Astrocyte (in vitro differentiated cells and primary cell): Measurements from ENCODE around the gene FHL1. TPM values are rescaled to one million over a fixed set of nuclear protein-coding genes. Genes with fewer than 3 reads are reported as not detected.

Experiments
- DNase-seq: peaks from one replicate; pipeline ENCODE4 v3.0.0-alpha.2; 2010; ENCODE audit warnings: low read depth
- FAIRE-seq: peaks from 2 replicates; lab custom pipeline; 2011; peaks lifted over from hg19 to GRCh38; lab: Jason Lieb, UNC
- H2AFZ ChIP-seq: 2 replicates; pipeline ENCODE4 v1.6.0; 2012; ENCODE audit warnings: low read depth, low read length, inconsistent platforms
- H3K27ac ChIP-seq: 2 replicates; pipeline ENCODE4 v1.5.1; 2011; ENCODE audit warnings: low read depth, low read length, inconsistent platforms
- H3K27me3 ChIP-seq: 2 replicates; pipeline ENCODE4 v1.6.0; 2011; ENCODE audit warnings: low read length, inconsistent platforms; ENCODE audit not compliant: insufficient read depth
- H3K36me3 ChIP-seq: 2 replicates; pipeline ENCODE4 v1.5.1; 2011; ENCODE audit warnings: low read length, inconsistent platforms; ENCODE audit not compliant: insufficient read depth
- H3K4me1 ChIP-seq: 2 replicates; pipeline ENCODE4 v1.5.1; 2011; ENCODE audit warnings: low read length, inconsistent platforms; ENCODE audit not compliant: insufficient read depth
- H3K4me2 ChIP-seq: 2 replicates; pipeline ENCODE4 v1.6.0; 2012; ENCODE audit warnings: low read length, inconsistent platforms
- H3K4me3 ChIP-seq: 2 replicates; pipeline ENCODE4 v1.5.1; 2011; ENCODE audit warnings: low read depth, mild to moderate bottlenecking, low read length, inconsistent platforms; ENCODE audit not compliant: insufficient read depth
- H3K79me2 ChIP-seq: 2 replicates; pipeline ENCODE4 v1.6.0; 2012; ENCODE audit warnings: mild to moderate bottlenecking, low read length, inconsistent platforms; ENCODE audit not compliant: insufficient read depth
- H3K9ac ChIP-seq: 2 replicates; pipeline ENCODE4 v1.6.0; 2012; ENCODE audit warnings: mild to moderate bottlenecking, low read length, inconsistent platforms
- H3K9me3 ChIP-seq: 2 replicates; pipeline ENCODE4 v1.5.1; 2012; ENCODE audit warnings: low read depth, mild to moderate bottlenecking, low read length, inconsistent platforms; ENCODE audit not compliant: insufficient read depth
- H4K20me1 ChIP-seq: 2 replicates; pipeline ENCODE4 v1.6.0; 2012; ENCODE audit warnings: low read length, inconsistent platforms; ENCODE audit not compliant: insufficient read depth
- H3K27ac Mint-ChIP-seq: one replicate; pipeline ENCODE4 v1.8.0; 2021; ENCODE audit warnings: mild to moderate bottlenecking, mixed read lengths; ENCODE audit not compliant: unreplicated experiment
- H3K27me3 Mint-ChIP-seq: one replicate; pipeline ENCODE4 v1.8.0; 2021; ENCODE audit warnings: low read depth, mixed read lengths; ENCODE audit not compliant: unreplicated experiment
- H3K36me3 Mint-ChIP-seq: one replicate; pipeline ENCODE4 v1.8.0; 2021; ENCODE audit warnings: low read depth, mixed read lengths; ENCODE audit not compliant: unreplicated experiment
- H3K4me1 Mint-ChIP-seq: one replicate; pipeline ENCODE4 v1.8.0; 2021; ENCODE audit warnings: low read depth, mixed read lengths; ENCODE audit not compliant: unreplicated experiment
- H3K4me3 Mint-ChIP-seq: one replicate; pipeline ENCODE4 v1.8.0; 2021; ENCODE audit warnings: mild to moderate bottlenecking, moderate library complexity, mixed read lengths; ENCODE audit not compliant: unreplicated experiment
- H3K9me3 Mint-ChIP-seq: one replicate; pipeline ENCODE4 v1.8.0; 2021; ENCODE audit warnings: mild to moderate bottlenecking, mixed read lengths; ENCODE audit not compliant: unreplicated experiment
- CTCF ChIP-seq: IDR thresholded peaks from 2 replicates; pipeline ENCODE4 v1.5.1; 2011; ENCODE audit warnings: low read depth, mild to moderate bottlenecking, inconsistent platforms, low read length, moderate library complexity; ENCODE audit not compliant: insufficient read depth
- EZH2 ChIP-seq: IDR thresholded peaks from 2 replicates; pipeline ENCODE4 v1.6.1; 2012; ENCODE audit warnings: mild to moderate bottlenecking, low read length, inconsistent platforms; ENCODE audit not compliant: insufficient read depth
- total RNA-seq: library from RNA; stranded (reverse); gene quantifications from 2 replicates; pipeline ENCODE4 v1.2.1, GENCODE V29; 2021

FHL1 gene
- total RNA-seq, 1 donor from 2014 or later = 115 TPM

GRCh38 chrX:136260776-136261175, 113.4 kb downstream of the FHL1 start:
- TF ChIP-seq CTCF (no peak), EZH2 (no peak)
- H3K4me2 ChIP-seq = peak overlapping the region; percentile 57
- no peak overlapping the region for H3K4me3 ChIP-seq
- no peaks in the 10 kb centered on the region for H3K9me3 ChIP-seq
- H4K20me1 ChIP-seq = no peaks in the 10 kb centered on the region
- no peaks in the 10 kb centered on the region for H3K36me3 Mint-ChIP-seq
- peaks cover 36% of the 10 kb centered on the region for H3K4me1 Mint-ChIP-seq
- DNase-seq (peak; percentile 69), FAIRE-seq (peak; percentile 99)
- H3K4me3 Mint-ChIP-seq = no peak overlapping the region
- peak overlapping the region; percentile 93 for H3K27ac Mint-ChIP-seq
- no peaks in the 10 kb centered on the region for H3K27me3 ChIP-seq
- no peaks in the 10 kb centered on the region for H3K27me3 Mint-ChIP-seq
- no peaks in the 10 kb centered on the region for H3K36me3 ChIP-seq
- peak overlapping the region; percentile 48 for H3K9ac ChIP-seq
- no peak overlapping the region for H2AFZ ChIP-seq
- no peaks in the 10 kb centered on the region for H3K9me3 Mint-ChIP-seq
- H3K79me2 ChIP-seq = no peaks in the 10 kb centered on the region
- peak overlapping the region; percentile 79 for H3K27ac ChIP-seq
- H3K4me1 ChIP-seq = peaks cover 24% of the 10 kb centered on the region

Other genes starting within 250 kb of the FHL1 start
- 22.0 and 22.9 TPM in 2 replicates for gene MMGT1, start 173.5 kb upstream of the FHL1 start, total RNA-seq
- 12.8 and 14.8 TPM in 2 replicates for gene SLC9A6, start 162.1 kb upstream of the FHL1 start, total RNA-seq
- gene MAP7D3, start 103.9 kb downstream of the FHL1 start, total RNA-seq = 15.0 and 19.4 TPM in 2 replicates
- 0.14 and 0.19 TPM in 2 replicates for gene ADGRG4, start 153.4 kb downstream of the FHL1 start, total RNA-seq